GM21367 (cell line): Measurements from ENCODE around the gene ARL6IP6.

ENCODE experiments used
- ATAC-seq: cut with Tn5 transposase; IDR thresholded peaks from one replicate; pipeline ENCODE4 v1.9.1; 2021; ENCODE audit not compliant: unreplicated experiment

The ARL6IP6 gene

GRCh38 chr2:152718076-152718908 lies at the start of gene ARL6IP6:
TSS of gene ARL6IP6 (plus strand) at chr2:152718620. CDS start at chr2:152718625, 5 bp downstream.
- ATAC-seq, result peak; percentile 65

GRCh38 chr2:152674334-152674733 lies 44.1 kb upstream of the ARL6IP6 start:
- no peak for ATAC-seq

GRCh38 chr2:152676461-152676860 lies 42.0 kb upstream of the ARL6IP6 start:
- ATAC-seq, result no peak

GRCh38 chr2:152678808-152679207 lies 39.6 kb upstream of the ARL6IP6 start:
- ATAC-seq, result no peak

GRCh38 chr2:152682663-152683062 lies 35.8 kb upstream of the ARL6IP6 start:
- no peak for ATAC-seq

GRCh38 chr2:152683400-152683799 lies 35.0 kb upstream of the ARL6IP6 start:
- no peak for ATAC-seq

GRCh38 chr2:152686321-152686720 lies 32.1 kb upstream of the ARL6IP6 start:
- ATAC-seq, result no peak

GRCh38 chr2:152693033-152693432 lies 25.4 kb upstream of the ARL6IP6 start:
- peak; percentile 68 for ATAC-seq

- ATAC-seq, result no peak
These were observed 24.2 kb upstream of the ARL6IP6 start for GRCh38 chr2:152694161-152694661.

GRCh38 chr2:152695763-152696162 lies 22.7 kb upstream of the ARL6IP6 start:
- no peak for ATAC-seq

- ATAC-seq, result no peak
These were observed 21.9 kb upstream of the ARL6IP6 start for GRCh38 chr2:152696476-152696875.

GRCh38 chr2:152701198-152701597 lies 17.2 kb upstream of the ARL6IP6 start:
- no peak for ATAC-seq

GRCh38 chr2:152706477-152707021 lies 11.9 kb upstream of the ARL6IP6 start:
- no peak for ATAC-seq

- ATAC-seq, result no peak
These were observed 9.7 kb upstream of the ARL6IP6 start for GRCh38 chr2:152708742-152709141.

- ATAC-seq, result no peak
These were observed 7.7 kb upstream of the ARL6IP6 start for GRCh38 chr2:152710713-152711112.

GRCh38 chr2:152715112-152715511 lies 3.3 kb upstream of the ARL6IP6 start:
- no peak for ATAC-seq

GRCh38 chr2:152715854-152716428 lies 2.5 kb upstream of the ARL6IP6 start:
- ATAC-seq, result no peak

GRCh38 chr2:152716805-152717227 lies 1.6 kb upstream of the ARL6IP6 start:
- no peak for ATAC-seq

- ATAC-seq, result peak; percentile 69
These were observed 968 bp upstream of the ARL6IP6 start, which contains the start of gene PRPF40A for GRCh38 chr2:152717228-152718075. TSS of gene PRPF40A (minus strand) at chr2:152717461. CDS start at chr2:152717439, 22 bp downstream.

GRCh38 chr2:152718909-152719645 lies 657 bp downstream of the ARL6IP6 start:
- ATAC-seq, result peak; percentile 25
